HG02840 (cell line): ENCODE measurements around the gene C7orf33.
"Not testable (repeated sequence)": the region's sequence is repeated elsewhere in the genome, so short reads cannot be mapped to it uniquely, and the experiment has no call there.

Experiments
- ATAC-seq: cut with Tn5 transposase; IDR thresholded peaks from one replicate; pipeline ENCODE4 v1.9.1; 2021; ENCODE audit warnings: mild to moderate bottlenecking, moderate library complexity, moderate number of reproducible peaks; ENCODE audit not compliant: unreplicated experiment, low FRiP score

C7orf33 gene

DNA sequence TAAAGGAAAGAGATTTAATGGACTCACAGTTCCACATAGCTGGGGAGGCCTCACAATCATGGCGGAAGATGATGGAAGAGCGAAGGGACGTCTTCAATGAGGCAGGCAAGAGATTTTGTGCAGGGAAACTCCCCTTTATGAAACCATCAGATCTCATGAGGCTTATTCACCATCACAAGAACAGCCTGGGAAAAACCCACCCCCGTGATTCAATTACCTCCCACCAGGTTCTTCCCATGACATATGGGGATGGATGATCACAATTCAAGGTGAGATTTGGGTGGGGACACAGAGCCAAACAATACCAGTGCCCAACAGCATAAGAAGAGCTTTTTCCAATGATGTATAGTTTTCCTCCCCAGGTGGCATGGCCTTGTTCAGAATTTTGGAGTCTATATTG lies 11.2 kb upstream of the C7orf33 start:
- ATAC-seq = no peak

DNA sequence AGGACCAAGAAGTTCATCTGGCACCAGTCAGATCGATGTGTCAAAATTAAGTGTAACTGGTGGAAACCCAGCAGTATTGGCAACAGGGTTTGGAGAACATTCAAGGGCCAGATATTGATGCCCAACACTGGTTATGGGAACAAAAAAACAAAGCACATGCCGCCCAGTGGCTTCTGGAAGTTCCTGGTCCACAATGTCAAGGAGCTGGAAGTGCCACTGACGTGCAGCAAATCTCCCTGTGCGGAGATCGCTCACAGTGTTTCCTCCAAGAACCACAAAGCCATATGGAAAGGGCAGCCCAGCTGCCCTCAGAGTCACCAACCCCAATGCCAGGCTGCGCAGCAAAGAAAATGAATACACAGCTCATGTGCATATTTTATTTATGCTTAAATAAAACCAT lies 10.1 kb upstream of the C7orf33 start:
- no peak for ATAC-seq

DNA sequence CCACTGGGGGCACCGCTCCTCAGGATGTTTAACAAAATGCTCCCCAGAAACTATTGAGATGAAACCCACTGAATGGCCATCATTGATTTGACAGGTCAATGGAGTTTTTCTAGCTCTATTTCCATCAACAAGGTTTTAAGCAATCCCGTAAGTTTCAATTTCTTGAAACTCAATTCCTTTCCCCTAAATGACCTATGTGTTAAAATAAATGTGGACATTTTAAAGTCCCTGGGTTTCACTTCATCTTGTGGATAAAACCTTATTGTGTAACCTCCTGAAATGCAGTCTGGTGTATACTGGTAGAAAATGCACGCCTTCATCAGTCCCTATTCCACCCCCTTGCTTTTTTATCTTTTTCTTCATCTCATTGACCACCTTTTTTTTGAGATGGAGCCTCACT lies 8.9 kb upstream of the C7orf33 start:
- ATAC-seq = no peak

DNA sequence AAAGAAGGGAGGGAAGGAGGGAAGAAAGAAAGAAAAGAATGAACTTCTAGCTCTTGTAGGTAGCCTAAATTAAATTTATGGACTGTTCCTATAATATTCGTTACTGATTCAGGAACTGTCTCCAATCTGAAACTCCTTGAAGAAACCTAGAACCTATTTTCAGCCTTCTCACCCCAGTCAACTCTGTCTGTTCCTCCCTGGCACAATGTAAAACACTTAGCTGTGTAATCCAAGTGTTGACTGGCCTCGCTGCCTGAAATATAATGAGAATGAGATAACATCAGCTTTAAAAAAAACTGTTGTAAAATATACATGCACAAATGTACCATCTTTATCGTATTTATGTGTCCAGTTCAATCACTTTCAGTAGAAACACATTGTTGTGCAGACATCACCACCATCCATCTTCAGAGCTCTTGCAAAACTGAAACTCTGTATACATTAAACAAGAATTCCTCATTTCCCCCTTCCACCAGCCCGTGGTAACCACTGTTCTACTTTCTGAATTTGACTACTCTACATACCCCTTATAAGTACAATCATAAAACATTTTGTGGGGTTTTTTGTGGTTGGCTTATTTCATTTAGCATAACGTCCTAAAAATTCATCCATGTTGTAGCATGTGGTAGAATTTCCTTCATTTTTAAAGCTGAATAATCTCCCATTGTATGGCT lies 6.3 kb upstream of the C7orf33 start:
- ATAC-seq = peak; percentile 94

DNA sequence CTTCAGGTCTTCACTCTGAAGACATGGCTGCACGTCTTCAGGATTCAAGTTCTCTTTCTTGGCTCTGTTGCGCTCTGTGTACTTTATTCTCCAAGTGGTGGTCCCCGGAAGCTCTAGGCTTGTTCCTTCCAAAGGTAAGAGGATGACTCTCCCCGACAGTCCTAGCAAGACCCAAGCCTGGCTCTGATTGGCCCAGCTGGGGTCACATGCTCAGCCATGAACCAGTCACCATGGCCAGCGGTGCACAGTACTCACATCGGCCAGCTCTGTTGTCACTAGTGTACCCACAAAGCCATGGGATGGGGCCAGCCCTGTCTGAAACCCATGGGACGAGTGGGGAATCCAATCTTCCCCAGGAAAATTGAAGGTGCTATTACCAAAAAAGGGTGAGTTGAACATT lies 5.2 kb upstream of the C7orf33 start:
- no peak for ATAC-seq

DNA sequence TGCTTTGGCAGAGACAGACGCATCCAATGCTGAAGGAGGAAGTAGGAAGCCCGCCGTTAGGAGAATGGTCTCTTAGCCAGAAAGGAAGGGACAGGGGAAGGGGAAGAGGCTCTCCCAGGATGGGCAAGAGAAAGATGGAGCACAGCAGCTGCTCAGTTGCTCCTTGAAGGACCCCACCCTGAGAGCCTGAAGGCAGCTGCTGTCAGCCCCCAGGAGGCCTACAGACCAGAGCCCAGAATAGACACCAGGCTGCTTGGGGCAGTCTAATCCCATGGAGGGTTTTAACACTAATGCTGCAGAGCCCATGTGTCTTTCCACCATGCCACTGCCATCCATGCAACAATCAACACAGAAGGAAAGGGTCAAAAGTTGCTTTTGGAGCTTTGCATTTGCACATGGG lies 3.5 kb upstream of the C7orf33 start:
- no peak for ATAC-seq

DNA sequence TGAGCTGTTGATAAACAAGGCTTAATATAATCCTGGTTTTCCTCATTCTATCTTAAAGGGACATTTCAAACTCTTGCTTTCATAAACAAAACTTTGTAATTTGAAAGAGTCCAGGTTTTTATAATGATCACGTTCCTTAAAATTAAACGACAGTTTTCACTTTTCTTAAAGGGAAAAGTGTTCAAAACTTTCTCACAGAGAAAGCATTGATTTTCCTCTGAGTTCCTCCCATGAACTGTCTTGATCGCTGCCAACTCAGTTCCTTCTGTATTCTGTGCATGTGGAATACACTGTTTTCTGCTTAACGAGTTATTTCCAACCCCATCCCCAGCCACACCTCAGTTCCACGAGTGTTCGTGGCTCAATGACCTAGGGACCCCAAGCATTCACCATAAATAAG lies 2.4 kb upstream of the C7orf33 start:
- no peak for ATAC-seq

DNA sequence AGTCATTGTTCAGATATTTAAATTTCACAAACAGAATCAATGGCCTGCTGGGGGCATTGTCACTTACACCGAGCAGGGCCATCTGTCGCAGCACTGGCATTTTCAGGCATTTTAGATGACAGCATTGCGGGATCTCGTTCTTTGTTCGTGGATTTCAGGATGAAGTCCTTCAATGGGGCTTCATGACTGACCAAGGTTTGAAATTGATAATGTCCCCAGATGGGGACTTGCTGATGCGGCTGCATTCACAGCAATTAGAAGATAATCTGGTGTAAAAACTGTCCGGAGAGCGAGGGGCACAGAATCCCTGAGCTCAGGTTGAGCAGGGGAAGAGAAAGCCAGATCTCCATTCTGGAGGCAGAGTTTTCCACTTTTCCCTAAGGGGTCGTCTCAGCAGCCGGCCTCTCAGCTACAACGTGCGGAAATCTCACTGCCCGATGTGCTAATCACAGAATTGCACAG lies 1.9 kb upstream of the C7orf33 start:
- ATAC-seq = no peak

DNA sequence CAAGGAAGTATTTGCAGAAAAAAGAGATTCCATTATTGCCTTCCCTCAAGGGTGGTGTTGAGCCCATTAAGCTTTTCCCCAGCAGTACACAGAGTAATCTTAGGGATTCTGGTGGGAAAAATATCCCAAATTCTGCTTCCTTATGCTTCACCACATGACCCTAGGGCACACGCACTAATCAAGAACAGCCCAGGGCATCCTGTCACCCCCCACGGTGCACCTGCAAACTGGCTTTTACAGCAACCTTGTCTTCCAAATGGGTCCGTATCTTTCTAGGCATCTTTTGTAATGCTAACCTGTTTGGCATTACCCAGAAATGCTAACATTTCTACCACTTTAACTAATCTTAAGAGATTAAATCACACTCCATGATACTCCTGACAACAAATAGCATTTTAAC lies 926 bp upstream of the C7orf33 start:
- ATAC-seq = no peak

DNA sequence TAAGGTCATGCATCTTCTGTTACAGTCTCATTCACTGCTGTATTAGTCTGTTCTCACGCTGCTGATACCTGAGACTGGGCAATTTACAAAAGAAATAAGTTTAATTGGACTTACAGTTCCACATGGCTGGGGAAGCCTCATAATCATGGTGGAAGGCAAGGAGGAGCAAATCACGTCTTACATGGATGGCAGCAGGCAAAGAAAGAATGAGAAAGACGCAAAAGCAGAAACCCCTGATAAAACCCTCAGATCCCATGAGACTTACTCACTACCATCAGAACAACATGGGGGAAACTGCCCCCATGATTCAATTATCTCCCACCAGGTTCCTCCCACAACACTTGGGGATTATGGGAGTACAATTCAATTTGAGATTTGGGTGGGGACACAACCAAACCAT lies 5.8 kb downstream of the C7orf33 start:
- not testable (repeated sequence) for ATAC-seq

DNA sequence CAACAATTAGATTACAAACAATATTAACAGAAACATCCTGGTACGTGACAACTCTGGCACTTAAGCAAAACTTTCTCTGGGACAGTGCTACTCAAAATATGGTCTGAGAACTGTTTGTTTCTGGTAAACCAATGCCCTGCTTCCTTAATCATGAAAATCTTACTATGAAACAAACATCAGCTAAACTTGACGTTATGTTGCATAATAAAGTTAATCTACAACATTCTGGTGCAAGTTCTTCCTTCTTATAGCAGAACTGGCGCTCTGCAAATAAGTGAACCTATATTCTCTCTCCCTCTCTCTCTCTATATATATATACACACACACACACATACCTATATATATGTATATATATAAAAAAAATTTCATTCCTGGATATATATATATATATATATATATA lies 7.8 kb downstream of the C7orf33 start:
- ATAC-seq = no peak

DNA sequence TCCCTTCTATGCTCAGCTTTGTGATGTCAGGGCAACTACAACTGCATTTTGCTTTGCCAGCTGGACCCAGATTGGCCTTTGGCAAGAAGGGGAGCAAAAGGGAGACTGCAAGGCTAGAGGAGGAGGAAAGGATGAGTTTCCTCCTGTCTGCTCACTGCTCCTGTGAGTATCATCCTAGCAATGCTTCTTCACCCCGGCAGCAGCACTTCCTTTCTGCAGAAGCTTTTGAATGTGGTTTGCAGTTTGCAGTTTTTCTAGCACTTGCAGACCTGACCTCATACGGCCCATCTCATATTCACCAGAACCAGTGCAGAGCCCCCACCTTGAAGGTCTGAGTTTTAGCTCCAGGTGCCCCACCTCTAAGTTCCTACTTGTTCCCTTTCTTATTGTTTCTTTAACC lies 14.8 kb downstream of the C7orf33 start:
- ATAC-seq = no peak

DNA sequence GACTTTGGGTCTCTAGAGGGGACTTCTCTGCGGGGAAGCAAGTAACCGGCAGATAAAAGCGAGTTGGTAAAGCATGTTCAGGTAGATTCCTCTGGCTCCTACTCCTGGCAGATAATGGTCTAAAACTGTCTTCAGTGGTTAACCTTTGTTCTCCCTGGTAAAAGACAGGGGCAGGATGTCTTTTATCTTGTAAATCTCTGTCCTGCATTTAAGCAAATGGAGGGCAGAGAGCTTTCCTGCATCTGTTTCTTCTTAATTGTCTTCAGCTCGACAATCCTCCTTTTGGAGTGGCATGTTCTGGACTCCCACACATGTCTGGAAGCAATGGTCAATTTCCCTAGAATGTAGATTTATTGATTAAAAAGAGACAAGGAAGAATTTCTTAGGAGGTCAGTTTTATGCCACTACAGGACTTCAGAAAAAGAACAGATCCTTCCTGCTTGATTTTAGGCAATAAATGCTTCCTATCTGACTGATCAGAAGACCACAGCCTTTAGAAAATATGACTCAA lies 16.6 kb downstream of the C7orf33 start:
- no peak for ATAC-seq

DNA sequence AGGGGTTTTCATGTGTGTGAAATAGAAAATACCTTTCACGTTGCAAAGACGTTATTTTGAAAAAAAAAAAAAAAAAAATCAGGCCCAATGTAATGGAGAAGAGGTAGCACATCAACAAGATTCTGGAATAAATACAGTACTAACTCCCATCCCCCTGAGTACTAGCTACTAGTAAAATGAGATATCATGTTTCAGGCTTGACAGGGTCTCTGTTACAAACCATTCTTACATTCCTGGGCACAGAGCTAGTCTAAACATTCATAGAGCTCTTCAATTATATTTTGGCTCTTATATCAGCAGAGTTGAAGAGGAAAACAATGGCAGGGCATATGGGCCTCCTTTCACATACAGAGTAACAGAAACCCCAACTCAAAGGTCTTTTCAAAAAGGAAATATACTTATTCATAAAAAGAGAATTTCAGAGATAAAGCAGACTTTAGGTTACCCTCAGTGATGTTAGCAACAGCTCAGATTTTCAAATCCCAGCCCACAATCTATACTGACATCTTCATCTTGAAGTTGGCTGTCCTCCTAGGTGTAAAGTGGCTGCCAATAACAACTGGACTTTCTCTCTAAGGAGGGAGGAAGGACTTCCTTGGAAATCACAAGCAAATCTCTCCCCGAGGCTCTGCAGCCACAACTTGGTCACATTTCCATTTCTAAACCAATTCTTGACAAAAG lies 18.6 kb downstream of the C7orf33 start:
- no peak for ATAC-seq

DNA sequence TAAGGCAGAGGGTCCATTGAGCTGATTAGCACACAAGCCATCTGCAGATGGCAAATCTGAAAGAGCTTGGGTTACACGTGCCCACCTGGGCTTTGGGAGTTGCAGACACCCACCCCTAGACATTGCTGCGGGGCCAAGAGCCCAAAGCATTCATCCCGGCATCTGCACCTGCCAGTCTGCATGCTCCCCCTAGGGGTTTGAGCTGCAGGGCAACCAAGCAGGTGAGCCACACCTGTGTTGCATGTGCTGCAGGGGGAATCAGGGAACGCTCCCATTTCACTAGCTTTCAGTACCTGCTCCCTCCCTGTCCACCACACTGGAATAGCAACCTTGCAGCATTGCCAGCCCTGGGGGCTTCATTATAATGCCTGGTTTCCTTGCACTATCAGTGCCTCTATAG lies 21.1 kb downstream of the C7orf33 start:
- no peak for ATAC-seq

DNA sequence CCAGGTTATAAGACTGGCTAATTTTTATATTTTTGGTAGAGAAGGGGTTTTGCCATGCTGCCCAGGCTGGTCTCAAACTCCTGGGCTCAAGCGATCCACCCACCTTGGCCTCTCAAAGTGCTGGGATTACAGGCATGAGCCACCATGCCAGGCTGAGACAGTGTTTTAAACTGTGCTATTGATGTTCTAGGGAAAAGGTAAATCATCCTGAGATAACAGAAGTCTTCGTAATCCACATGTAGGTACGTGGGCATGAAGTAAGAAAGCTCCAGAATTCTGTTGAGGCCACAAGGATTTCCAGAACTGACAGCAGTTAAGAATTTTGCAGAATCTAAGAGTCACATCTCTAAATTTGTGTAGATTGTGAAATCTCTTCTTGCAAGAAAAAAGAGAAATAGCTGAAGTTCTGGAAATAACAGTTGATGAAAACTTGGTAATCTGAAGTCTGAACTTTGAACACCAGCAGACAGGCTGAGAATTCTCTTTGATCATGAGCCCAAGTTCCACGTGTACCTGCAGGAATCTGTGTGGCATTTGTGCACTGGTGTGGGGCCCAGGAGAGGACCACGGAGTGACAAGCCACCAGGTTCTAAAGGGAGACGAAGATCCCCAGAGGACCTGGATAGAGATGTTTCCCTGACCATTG lies 24.6 kb downstream of the C7orf33 start:
- no peak for ATAC-seq

DNA sequence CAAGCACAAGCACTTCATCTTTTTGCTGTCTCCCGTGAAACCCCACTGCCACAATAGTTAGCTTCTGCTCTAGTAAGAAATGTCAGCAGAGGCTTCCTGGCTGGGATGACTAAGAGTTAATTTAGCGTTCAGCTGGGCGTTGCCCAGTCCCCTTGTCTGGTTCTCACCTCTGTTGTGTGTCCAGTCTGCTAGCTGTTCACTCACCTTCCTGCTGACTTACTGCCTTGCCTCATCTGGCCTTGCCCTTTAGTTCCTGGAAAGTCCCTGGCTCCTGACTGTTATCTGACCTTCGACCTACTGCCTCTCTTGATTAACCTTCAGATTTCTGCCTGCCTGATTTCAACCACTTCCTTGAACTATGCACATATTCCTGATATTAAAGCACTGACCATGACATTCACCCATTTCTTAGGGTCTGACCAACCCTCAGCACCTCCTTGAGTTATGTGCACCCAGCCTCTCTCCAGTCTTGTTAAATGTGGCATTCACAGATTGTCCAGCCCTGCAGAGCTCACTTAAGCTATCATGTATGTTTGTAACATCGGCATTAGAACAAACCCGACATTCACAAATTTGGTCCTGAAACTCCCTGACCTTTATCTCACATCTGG lies 30.3 kb downstream of the C7orf33 start:
- ATAC-seq = no peak

DNA sequence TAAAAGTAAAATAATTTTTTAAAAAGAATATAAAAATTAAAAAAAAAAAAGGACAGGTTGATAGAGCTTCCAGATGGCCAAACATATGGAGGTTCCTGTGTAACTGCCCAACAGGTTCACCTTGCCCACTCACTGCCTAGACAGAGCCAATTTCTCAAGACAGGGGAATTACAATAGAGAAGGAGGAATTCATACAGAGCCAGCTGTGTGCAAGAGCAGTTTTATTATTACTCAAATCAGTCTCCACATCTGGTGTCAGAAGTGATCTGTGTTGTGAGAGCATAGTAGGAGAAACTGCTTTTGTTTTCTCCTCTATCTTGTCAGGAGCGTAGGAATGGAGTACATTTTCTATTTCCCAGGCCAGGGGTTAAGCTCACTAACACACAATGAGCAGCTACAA lies 31.0 kb downstream of the C7orf33 start:
- ATAC-seq = no peak

DNA sequence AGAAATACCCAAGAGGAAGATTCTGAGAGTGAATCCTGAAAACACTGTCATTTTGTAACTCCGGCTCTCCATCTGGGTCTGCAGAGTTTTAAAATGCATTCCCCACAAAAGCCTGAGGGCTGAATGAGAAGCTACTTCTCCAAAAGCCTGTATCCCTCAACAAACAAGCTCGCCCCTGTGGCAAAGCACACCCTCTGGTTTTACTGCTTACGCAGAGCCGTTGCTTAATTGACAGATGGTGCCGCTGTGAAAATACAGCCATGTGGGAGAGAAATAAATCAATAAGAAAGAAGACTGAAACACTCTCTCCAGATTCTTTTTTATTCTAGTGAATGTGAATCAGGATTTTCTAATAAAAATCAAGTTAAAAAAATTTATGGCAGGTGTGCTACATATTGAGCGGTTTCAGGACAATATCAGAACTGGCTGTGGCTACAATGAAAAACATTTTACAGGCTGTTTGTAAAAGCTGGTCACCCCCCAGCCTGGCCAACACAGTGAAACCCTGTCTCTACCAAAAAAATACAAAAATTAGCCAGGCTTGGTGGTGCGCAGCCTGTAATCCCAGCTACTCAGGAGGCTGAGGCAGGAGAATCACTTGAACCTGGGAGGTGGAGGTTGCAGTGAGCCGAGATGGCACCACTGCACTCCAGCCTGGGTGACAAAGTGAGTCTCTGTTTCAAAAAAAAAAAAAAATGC lies 32.5 kb downstream of the C7orf33 start:
- no peak for ATAC-seq

DNA sequence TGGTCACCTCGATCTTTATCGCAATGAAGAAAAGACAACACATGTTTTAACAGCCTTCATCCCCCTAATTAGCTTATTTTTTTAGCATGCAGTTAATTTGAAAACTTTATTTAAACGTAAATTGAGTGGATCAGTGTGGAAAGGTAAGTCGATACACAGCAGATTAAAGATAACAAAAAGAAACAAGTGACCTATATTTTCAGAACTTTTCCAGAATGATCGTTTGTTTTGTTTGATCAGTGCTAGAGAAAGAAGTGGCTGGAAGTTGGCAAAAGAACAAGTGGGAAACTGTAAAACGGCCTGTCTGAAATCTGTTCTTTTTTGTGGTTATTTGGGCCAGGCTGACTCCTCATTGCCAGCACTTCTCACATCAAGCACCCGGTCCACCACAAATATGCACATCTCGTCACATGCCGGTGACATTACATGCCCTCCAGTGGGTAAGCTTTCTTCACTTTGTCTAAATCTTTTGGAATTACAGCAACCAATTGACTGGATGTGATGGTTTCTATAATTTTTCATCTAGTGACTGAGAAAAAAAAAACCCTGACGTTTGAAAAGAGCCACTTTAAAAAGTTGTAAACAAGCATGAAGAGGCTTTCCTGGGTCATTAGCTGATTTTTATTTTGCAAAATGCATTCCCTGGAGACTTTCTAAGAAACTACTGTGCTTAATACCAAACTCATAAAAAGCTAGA lies 33.2 kb downstream of the C7orf33 start:
- ATAC-seq = no peak
